Kidney epithelial cell (primary cell): ENCODE measurements around the gene SLC2A3. TPM values are rescaled to one million over a fixed set of nuclear protein-coding genes. Genes with fewer than 3 reads are reported as not detected.
"Not testable (repeated sequence)": the region's sequence is repeated elsewhere in the genome, so short reads cannot be mapped to it uniquely, and the experiment has no call there.

Experiments used
- DNase-seq: peaks from one replicate; pipeline ENCODE4 v3.0.0-alpha.2; 2010; ENCODE audit warnings: low read depth
- H3K27me3 ChIP-seq: 2 replicates; pipeline ENCODE4 v1.6.0; 2011; ENCODE audit warnings: low read length; ENCODE audit not compliant: control insufficient read depth, insufficient read depth
- H3K36me3 ChIP-seq: 2 replicates; pipeline ENCODE4 v1.5.1; 2011; ENCODE audit warnings: low read length; ENCODE audit not compliant: control insufficient read depth, insufficient read depth
- H3K4me3 ChIP-seq: 2 replicates; pipeline ENCODE4 v1.5.1; 2011; ENCODE audit warnings: low read depth, mild to moderate bottlenecking, control low read depth, low read length
- total RNA-seq: library from RNA; depleted of rRNA; stranded (reverse); fragments of >200 nt; gene quantifications from 2 replicates; pipeline ENCODE4 v1.2.3, GENCODE V29; 2015
- TF ChIP-seq, protein P1 (sequence below): IDR thresholded peaks from 2 replicates; pipeline ENCODE4 v1.5.1; 2011; ENCODE audit warnings: mild to moderate bottlenecking, moderate library complexity, low read length, control low read depth, inconsistent platforms; ENCODE audit not compliant: insufficient read depth, poor library complexity, severe bottlenecking

SLC2A3 gene
- total RNA-seq, 1 donor from 2014 or later = 21.7 TPM

DNA sequence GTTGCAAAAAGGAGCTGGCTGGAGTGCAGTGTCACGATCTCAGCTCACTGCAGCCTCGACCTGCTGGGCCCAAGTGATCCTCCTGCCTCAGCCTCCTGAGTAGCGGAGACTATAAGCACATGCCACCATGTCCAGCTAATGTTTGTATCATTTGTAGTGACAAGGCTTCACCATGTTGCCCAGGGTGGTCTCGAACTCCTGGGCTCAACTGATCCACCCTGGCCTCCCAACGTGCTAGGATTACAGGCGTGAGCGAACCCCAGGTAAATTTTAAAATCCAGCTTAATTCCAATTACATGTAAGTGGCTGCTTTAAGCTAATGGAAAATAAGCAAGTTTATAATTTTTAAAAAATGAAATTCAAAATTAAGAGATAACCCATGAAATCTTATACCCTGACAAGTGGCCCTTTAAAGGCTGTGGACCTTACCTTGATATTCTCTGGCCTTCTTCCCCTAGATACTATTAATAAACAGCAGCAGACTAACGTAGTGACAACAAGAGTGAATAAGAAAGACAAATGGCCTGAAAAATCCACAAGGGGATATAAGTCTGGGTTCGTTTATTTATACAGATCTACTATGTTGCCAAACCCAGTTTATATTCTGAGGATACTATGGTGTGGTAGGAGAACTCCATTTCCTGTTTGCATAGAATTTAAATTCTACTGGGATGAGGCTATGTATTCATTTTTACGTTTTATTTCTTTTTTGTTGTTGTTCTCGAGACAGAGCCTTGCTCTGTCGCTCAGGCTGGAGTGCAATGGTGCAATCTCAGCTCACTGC is 25.6 kb upstream of the SLC2A3 start:
- no peak for DNase-seq
- TF ChIP-seq, protein P1, sequence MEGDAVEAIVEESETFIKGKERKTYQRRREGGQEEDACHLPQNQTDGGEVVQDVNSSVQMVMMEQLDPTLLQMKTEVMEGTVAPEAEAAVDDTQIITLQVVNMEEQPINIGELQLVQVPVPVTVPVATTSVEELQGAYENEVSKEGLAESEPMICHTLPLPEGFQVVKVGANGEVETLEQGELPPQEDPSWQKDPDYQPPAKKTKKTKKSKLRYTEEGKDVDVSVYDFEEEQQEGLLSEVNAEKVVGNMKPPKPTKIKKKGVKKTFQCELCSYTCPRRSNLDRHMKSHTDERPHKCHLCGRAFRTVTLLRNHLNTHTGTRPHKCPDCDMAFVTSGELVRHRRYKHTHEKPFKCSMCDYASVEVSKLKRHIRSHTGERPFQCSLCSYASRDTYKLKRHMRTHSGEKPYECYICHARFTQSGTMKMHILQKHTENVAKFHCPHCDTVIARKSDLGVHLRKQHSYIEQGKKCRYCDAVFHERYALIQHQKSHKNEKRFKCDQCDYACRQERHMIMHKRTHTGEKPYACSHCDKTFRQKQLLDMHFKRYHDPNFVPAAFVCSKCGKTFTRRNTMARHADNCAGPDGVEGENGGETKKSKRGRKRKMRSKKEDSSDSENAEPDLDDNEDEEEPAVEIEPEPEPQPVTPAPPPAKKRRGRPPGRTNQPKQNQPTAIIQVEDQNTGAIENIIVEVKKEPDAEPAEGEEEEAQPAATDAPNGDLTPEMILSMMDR = no peak
- Histone ChIP-seq H3K4me3 (no peak overlapping the region), H3K27me3 (no peaks in the 10 kb centered on the region), H3K36me3 (no peaks in the 10 kb centered on the region)

DNA sequence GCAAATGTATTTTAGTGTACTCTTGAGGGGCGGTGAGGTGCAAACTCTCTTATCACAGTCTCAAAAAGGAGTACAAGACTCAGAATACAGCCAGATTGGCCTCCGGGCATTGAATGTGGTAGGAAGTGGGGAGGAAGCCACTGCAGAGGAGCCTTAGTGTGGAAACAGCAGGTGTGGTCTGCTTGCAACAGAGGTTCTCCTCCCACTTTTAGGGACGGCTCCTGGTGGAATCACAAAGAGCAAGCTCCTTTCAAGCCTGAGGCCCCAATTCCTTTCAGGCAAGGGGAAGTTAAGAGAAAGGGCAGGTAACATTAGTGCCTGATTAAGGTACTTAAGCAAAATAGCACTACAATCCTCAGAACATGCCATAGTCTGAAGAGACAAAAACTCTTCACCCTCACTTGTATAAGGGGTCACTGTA is 23.7 kb upstream of the SLC2A3 start:
- H3K4me3 ChIP-seq = no peak overlapping the region
- no peak for DNase-seq
- TF ChIP-seq, protein P1 = no peak
- no peaks in the 10 kb centered on the region for H3K36me3 ChIP-seq
- H3K27me3 ChIP-seq = no peaks in the 10 kb centered on the region

DNA sequence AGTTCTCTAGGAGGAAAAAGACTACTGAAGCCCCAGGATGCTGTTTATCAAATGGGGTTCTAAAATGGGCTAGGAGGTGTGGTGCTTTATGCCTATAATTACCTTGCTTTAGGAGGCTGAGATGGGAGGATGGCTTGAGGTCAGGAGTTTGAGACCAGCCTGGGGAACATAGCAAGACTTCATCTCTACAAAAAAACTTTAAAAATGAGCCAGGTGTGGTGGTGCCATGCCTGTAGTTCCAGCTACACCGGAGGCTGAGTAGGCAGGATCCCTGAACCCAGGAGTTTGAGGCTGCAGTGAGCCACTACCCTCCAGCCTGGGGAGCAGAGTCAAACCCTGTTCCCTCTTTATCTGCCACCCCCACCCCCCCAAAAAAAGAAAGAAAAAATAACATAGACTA is 23.3 kb upstream of the SLC2A3 start:
- TF ChIP-seq, protein P1 = no peak
- Histone ChIP-seq H3K4me3 (no peak overlapping the region), H3K36me3 (no peaks in the 10 kb centered on the region), H3K27me3 (no peaks in the 10 kb centered on the region)
- no peak for DNase-seq

DNA sequence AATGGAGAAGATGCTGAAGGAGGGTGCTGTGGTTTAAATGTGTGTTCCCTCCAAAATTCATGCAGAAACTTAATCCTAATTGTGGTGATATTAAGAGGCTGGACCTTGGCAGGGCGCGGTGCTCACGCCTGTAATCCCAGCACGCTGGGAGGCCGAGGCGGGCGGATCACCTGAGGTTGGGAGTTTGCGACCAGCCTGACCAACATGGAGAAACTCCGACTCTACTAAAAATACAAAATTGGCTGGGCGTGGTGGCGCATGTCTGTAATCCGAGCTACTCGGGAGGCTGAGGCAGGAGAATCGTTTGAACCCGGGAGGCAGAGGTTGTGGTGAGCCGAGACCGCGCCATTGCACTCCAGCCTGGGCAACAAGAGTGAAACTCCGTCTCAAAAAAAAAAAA is 18.9 kb upstream of the SLC2A3 start:
- not testable (repeated sequence) for H3K36me3 ChIP-seq, H3K27me3 ChIP-seq, DNase-seq, H3K4me3 ChIP-seq

DNA sequence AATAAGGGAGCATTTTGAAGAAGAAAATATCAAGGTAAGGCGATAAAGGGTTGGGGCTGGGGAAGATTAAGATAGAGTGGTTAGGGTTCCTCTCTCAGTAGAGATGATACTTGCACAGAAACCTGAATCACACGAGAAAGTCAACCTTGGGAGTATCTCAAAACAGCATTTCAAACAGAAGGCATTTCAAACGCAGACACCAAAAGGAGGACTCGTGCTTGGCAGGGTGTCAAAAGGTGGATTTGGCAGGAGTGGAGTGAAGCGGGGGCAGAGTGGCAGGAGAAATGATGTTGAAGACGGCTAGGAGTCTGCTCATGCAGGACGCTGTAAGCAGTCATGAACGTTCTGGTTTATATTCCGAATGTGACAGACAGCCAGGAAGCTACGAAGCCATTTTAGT is 18.4 kb upstream of the SLC2A3 start:
- H3K4me3 ChIP-seq, H3K36me3 ChIP-seq, DNase-seq, H3K27me3 ChIP-seq: not testable (repeated sequence)

DNA sequence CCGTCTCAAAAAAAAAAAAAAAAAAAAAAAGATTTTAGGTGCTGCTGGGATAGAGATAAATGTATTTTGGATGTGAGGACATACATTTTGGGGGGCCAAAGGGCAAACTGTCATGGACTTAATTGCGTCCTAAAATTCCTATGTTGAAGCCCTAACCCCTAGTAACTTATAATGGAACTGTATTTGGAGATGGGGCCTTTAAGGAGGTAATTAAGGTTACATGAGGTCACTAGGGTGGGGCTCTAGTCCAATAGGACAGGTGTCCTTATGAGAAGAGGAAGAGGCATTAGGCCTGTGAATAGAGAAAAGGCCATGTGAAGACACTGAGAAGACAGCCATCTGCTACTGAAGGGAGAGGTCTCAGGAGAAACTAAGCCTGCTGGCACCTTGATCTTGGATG is 17.9 kb upstream of the SLC2A3 start:
- not testable (repeated sequence) for H3K4me3 ChIP-seq, DNase-seq, H3K27me3 ChIP-seq, H3K36me3 ChIP-seq

DNA sequence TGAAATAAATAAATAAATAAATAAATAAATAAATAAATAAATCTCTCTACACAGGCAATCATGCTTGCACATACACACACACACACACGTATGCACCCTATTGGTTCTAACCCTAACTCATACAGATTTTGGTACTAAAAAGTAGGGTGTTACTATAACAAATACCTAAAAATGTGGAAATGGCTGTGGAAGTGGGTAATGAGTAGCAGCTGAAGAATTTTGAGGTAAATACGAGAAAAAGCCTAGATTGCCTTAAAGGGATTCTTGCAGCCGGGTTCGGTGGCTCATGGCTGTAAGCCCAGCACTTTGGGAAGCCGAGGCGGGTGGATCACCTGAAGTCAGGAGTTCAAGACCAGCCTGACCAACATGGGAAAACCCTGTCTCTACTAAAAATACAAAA is 15.7 kb upstream of the SLC2A3 start:
- Histone ChIP-seq H3K4me3 (no peak overlapping the region), H3K27me3 (no peaks in the 10 kb centered on the region), H3K36me3 (no peaks in the 10 kb centered on the region)
- DNase-seq = no peak
- TF ChIP-seq, protein P1 = no peak

DNA sequence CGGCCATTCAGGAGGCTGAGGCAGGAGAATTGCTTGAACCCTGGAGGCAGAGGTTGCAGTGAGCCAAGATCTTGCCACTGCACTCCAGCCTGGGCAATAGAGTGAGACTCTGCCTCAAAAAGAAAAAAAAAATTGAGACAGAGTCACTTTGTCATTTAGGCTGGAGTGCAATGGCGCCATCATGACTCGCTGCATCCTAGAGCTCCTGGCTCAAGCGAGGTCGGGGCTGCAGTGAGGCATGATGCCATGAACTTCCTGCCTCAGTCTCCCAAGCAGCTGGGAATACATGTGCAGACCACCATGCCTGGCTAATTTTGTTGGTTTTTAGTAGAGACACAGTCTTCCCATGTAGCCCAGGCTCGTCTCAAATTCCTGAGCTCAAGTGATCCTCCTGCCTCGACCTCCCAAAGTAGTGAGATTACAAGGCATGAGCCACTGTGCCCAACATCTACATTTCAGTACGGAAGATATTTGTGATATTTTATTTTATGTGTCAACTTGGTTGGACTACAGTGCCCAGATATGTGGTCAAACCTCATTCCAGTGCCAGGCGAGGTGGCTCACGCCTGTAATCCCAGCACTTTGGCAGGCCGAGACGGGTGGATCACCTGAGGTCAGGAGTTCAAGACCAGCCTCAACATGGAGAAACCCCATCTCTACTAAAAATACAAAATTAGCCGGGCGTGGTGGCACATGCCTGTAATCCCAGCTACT is 14.4 kb upstream of the SLC2A3 start:
- not testable (repeated sequence) for H3K27me3 ChIP-seq, H3K4me3 ChIP-seq, DNase-seq, H3K36me3 ChIP-seq
